ENCODE data around the gene EWSR1.
"Not testable (repeated sequence)": the region's sequence is repeated elsewhere in the genome, so short reads cannot be mapped to it uniquely, and the experiment has no call there.

EWSR1 gene

GRCh38 chr22:29267858-29268510 is at the start of gene EWSR1, which contains the start of gene RHBDD3:
EWSR1 (plus strand) TSS chr22:29268268; CDS start chr22:29268337, 69 bp downstream.
RHBDD3 (minus strand) TSS chr22:29267981; CDS start chr22:29265626, 2,355 bp downstream.
- peak; percentile 90 for DNase-seq (ENCODE audit: low read depth in 2 of 2)

- DNase-seq (ENCODE audit: low read depth in 2 of 2) = no peak
These were observed 49.2 kb upstream of the EWSR1 start for GRCh38 chr22:29218758-29219408.

- not testable (repeated sequence) for DNase-seq (ENCODE audit: low read depth in 2 of 2)
These were observed 48.7 kb upstream of the EWSR1 start for GRCh38 chr22:29219409-29219782.

- no peak for DNase-seq (ENCODE audit: low read depth in 2 of 2)
These were observed 48.0 kb upstream of the EWSR1 start for GRCh38 chr22:29219881-29220670.

GRCh38 chr22:29224121-29224858 is 43.8 kb upstream of the EWSR1 start:
- DNase-seq (ENCODE audit: low read depth in 2 of 2) = no peak

- DNase-seq (ENCODE audit: low read depth in 2 of 2) = no peak
These were observed 43.1 kb upstream of the EWSR1 start for GRCh38 chr22:29224859-29225410.

- no peak for DNase-seq (ENCODE audit: low read depth in 2 of 2)
These were observed 42.5 kb upstream of the EWSR1 start for GRCh38 chr22:29225422-29226090.

- DNase-seq (ENCODE audit: low read depth in 2 of 2) = no peak
These were observed 41.6 kb upstream of the EWSR1 start for GRCh38 chr22:29226351-29226981.

GRCh38 chr22:29230972-29231875 is 36.8 kb upstream of the EWSR1 start:
- no peak for DNase-seq (ENCODE audit: low read depth in 2 of 2)

- no peak for DNase-seq (ENCODE audit: low read depth in 2 of 2)
These were observed 35.8 kb upstream of the EWSR1 start for GRCh38 chr22:29231971-29232959.

- no peak for DNase-seq (ENCODE audit: low read depth in 2 of 2)
These were observed 34.7 kb upstream of the EWSR1 start for GRCh38 chr22:29233277-29233877.

GRCh38 chr22:29240481-29240880 is 27.6 kb upstream of the EWSR1 start:
- DNase-seq (ENCODE audit: low read depth in 2 of 2) = not testable (repeated sequence)

GRCh38 chr22:29243874-29244446 is 24.1 kb upstream of the EWSR1 start:
- DNase-seq (ENCODE audit: low read depth in 2 of 2) = no peak

GRCh38 chr22:29244785-29245625 is 23.1 kb upstream of the EWSR1 start:
- DNase-seq (ENCODE audit: low read depth in 2 of 2) = no peak

GRCh38 chr22:29245626-29246385 is 22.3 kb upstream of the EWSR1 start:
- DNase-seq (ENCODE audit: low read depth in 2 of 2) = peak; percentile 13 to 37

- not testable (repeated sequence) for DNase-seq (ENCODE audit: low read depth in 2 of 2)
These were observed 20.2 kb upstream of the EWSR1 start for GRCh38 chr22:29247891-29248290.
